ENCODE data around the gene NDUFAB1. TPM values are rescaled to one million over a fixed set of nuclear protein-coding genes. Genes with fewer than 3 reads are reported as not detected.

NDUFAB1 gene
- total and polyA plus RNA-seq, 2 of the 13 experiments (the other 11 are each of a cell fraction or from before 2014, with no cell fraction given), result 221 to 601 TPM

DNA sequence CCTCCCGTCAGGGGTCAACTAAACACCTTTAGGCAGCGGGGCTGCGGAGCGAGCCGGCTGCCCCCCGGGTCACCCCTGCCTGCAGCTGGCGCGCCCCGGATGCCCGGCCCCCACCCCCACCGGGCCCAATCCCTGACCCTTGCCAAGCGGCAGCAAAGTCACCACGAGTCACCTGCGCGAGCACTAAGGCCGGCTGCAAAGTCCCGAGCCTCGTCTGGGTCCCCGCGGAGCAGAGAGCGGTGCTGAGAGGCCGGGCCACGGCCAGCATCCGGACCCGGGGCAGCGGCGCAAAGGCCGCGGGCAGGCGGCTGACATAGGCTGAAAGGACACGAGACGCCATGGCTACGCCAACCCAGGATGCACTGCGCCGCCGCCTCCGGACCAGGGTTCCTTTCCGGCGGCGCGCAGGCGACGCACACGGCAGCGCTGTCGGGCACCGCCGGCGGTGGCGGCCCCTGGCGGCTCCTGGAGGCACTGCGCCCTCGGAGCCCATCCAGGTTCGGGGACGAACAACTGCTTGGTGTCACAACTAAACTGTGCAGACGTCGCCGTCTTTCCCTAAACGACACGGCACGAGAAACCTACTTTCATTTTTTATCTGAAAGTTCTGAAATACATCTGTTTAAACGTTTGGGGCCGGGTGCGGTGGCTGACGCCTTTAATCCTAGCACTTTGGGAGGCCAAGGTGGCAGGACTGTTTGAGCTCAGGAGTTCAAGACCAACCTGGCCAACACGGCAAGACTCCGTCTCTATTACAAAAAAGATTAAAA lies at the start of gene NDUFAB1 (continued):
- TF ChIP-seq, protein P1, sequence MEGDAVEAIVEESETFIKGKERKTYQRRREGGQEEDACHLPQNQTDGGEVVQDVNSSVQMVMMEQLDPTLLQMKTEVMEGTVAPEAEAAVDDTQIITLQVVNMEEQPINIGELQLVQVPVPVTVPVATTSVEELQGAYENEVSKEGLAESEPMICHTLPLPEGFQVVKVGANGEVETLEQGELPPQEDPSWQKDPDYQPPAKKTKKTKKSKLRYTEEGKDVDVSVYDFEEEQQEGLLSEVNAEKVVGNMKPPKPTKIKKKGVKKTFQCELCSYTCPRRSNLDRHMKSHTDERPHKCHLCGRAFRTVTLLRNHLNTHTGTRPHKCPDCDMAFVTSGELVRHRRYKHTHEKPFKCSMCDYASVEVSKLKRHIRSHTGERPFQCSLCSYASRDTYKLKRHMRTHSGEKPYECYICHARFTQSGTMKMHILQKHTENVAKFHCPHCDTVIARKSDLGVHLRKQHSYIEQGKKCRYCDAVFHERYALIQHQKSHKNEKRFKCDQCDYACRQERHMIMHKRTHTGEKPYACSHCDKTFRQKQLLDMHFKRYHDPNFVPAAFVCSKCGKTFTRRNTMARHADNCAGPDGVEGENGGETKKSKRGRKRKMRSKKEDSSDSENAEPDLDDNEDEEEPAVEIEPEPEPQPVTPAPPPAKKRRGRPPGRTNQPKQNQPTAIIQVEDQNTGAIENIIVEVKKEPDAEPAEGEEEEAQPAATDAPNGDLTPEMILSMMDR (CRISPR knock-in tag; IDR thresholded peaks at IDR 0.05), result peak; percentile 96
- TF ChIP-seq MLXIP (CRISPR knock-in tag; IDR thresholded peaks at IDR 0.05; ENCODE audit: borderline replicate concordance) (peak; percentile 88; the same call in 1 of the 2 replicates), DNMT3B (CRISPR knock-in tag; conservative IDR thresholded peaks at IDR 0.05) (0 out of 2 replicates have a peak, but pooled peaks have one; percentile 25), ZMAT3 (CRISPR knock-in tag; conservative IDR thresholded peaks at IDR 0.05) (0 out of 2 replicates have a peak, but pooled peaks have one; percentile 74), ELF4 (CRISPR knock-in tag; IDR thresholded peaks at IDR 0.05; ENCODE audit: borderline replicate concordance) (peak; percentile 85; the same call in 1 of the 2 replicates), ZNF782 (CRISPR knock-in tag; IDR thresholded peaks at IDR 0.05; ENCODE audit: borderline replicate concordance) (no peak; the same call in 1 of the 2 replicates), HINFP (CRISPR knock-in tag; IDR thresholded peaks at IDR 0.05; ENCODE audit: low read depth) (peak; percentile 97), PAWR (CRISPR knock-in tag; IDR thresholded peaks at IDR 0.05; ENCODE audit: borderline replicate concordance) (no peak), ZBTB37 (CRISPR knock-in tag; IDR thresholded peaks at IDR 0.05) (no peak), ZNF879 (CRISPR knock-in tag; IDR thresholded peaks at IDR 0.05) (no peak), ZNF142 (CRISPR knock-in tag; IDR thresholded peaks at IDR 0.05) (peak; percentile 70; the same call in 1 of the 2 replicates)
- TF ChIP-seq, protein P2, sequence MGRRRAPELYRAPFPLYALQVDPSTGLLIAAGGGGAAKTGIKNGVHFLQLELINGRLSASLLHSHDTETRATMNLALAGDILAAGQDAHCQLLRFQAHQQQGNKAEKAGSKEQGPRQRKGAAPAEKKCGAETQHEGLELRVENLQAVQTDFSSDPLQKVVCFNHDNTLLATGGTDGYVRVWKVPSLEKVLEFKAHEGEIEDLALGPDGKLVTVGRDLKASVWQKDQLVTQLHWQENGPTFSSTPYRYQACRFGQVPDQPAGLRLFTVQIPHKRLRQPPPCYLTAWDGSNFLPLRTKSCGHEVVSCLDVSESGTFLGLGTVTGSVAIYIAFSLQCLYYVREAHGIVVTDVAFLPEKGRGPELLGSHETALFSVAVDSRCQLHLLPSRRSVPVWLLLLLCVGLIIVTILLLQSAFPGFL (CRISPR knock-in tag; IDR thresholded peaks at IDR 0.05), result peak; percentile 76; the same call in 1 of the 2 replicates

Data from HepG2 (cell line).